ENCODE measurements around the gene WNT3. TPM values are rescaled to one million over a fixed set of nuclear protein-coding genes. Genes with fewer than 3 reads are reported as not detected.
"Not testable (repeated sequence)": the region's sequence is repeated elsewhere in the genome, so short reads cannot be mapped to it uniquely, and the experiment has no call there.

Gene WNT3
- total and polyA plus RNA-seq, 4 experiments from 2014 or later: not detected

GRCh38 chr17:46793023-46793422, 25.5 kb downstream of the WNT3 start:
- H3K27ac ChIP-seq (ENCODE audit: low read depth, low read length); H3K4me1 ChIP-seq (ENCODE audit: insufficient read depth, low read length); intact Hi-C loops (cut with micrococcal nuclease); H3K4me3 Mint-ChIP-seq; DNase-seq; H3K4me3 ChIP-seq (ENCODE audit: low read length in 2 of 2); H3K9me3 ChIP-seq (ENCODE audit: control insufficient read depth in 1 of 2, low read length in 2 of 2); H3K36me3 ChIP-seq (ENCODE audit: insufficient read depth, low read length); H3K36me3 Mint-ChIP-seq; H3K9me3 Mint-ChIP-seq; H3K4me1 Mint-ChIP-seq; H3K27me3 ChIP-seq (ENCODE audit: insufficient read depth, low read length); POLR2A ChIA-PET (ENCODE audit: partially characterized antibody); H3K27ac Mint-ChIP-seq: not testable (repeated sequence)
- H3K27me3 Mint-ChIP-seq: peaks cover 21 to 32% of the 10 kb centered on the region in 2 donors
- CTCF ChIA-PET (ENCODE audit: partially characterized antibody): interaction anchor here (0.6 kb wide), 1 partner anchor 9 kb away, joined by 3 read pairs; no protein-coding TSS in a partner anchor

- intact Hi-C loops (cut with micrococcal nuclease): no loop called here
- ChIA-PET CTCF (ENCODE audit: partially characterized antibody) (no interaction called here), POLR2A (ENCODE audit: partially characterized antibody) (no interaction called here)
- Histone ChIP-seq H3K27me3 (ENCODE audit: insufficient read depth, low read length) (no peaks in the 10 kb centered on the region), H3K9me3 (ENCODE audit: control insufficient read depth in 1 of 2, low read length in 2 of 2) (no peaks in the 10 kb centered on the region), H3K4me3 (ENCODE audit: low read length in 2 of 2) (no peak overlapping the region), H3K27ac (ENCODE audit: low read depth, low read length) (no peak overlapping the region), H3K4me1 (ENCODE audit: insufficient read depth, low read length) (no peaks in the 10 kb centered on the region), H3K36me3 (ENCODE audit: insufficient read depth, low read length) (no peaks in the 10 kb centered on the region)
- H3K36me3 Mint-ChIP-seq: no peaks in the 10 kb centered on the region
- peaks cover 21 to 28% of the 10 kb centered on the region in 2 donors for H3K27me3 Mint-ChIP-seq
- peaks cover 0 to 1% (median 0%) of the 10 kb centered on the region in 4 donors for H3K4me1 Mint-ChIP-seq
- no peak overlapping the region for H3K4me3 Mint-ChIP-seq
- H3K27ac Mint-ChIP-seq: no peak overlapping the region
- peaks cover 0 to 7% (median 0%) of the 10 kb centered on the region in 8 donors for H3K9me3 Mint-ChIP-seq
- DNase-seq: no peak
These were observed 26.4 kb downstream of the WNT3 start for GRCh38 chr17:46792071-46792470.

GRCh38 chr17:46791531-46791930, 27.0 kb downstream of the WNT3 start:
- no peak for DNase-seq
- H3K27ac Mint-ChIP-seq: no peak overlapping the region
- no peak overlapping the region for H3K27ac ChIP-seq (ENCODE audit: low read depth, low read length)
- no peaks in the 10 kb centered on the region for H3K36me3 Mint-ChIP-seq
- no peaks in the 10 kb centered on the region for H3K27me3 ChIP-seq (ENCODE audit: insufficient read depth, low read length)
- CTCF ChIA-PET (ENCODE audit: partially characterized antibody): no interaction called here
- peaks cover 19 to 26% of the 10 kb centered on the region in 2 donors for H3K27me3 Mint-ChIP-seq
- peaks cover 0 to 7% (median 0%) of the 10 kb centered on the region in 8 donors for H3K9me3 Mint-ChIP-seq
- H3K4me1 Mint-ChIP-seq: peaks cover 0 to 1% (median 0%) of the 10 kb centered on the region in 4 donors
- no peak overlapping the region for H3K4me3 ChIP-seq (ENCODE audit: low read length in 2 of 2)
- H3K36me3 ChIP-seq (ENCODE audit: insufficient read depth, low read length): no peaks in the 10 kb centered on the region
- no peak overlapping the region for H3K4me3 Mint-ChIP-seq
- intact Hi-C loops (cut with micrococcal nuclease): no loop called here
- POLR2A ChIA-PET (ENCODE audit: partially characterized antibody): no interaction called here
- no peaks in the 10 kb centered on the region for H3K4me1 ChIP-seq (ENCODE audit: insufficient read depth, low read length)
- no peaks in the 10 kb centered on the region for H3K9me3 ChIP-seq (ENCODE audit: control insufficient read depth in 1 of 2, low read length in 2 of 2)

- Histone ChIP-seq H3K27ac (ENCODE audit: low read depth, low read length) (no peak overlapping the region), H3K36me3 (ENCODE audit: insufficient read depth, low read length) (no peaks in the 10 kb centered on the region), H3K4me3 (ENCODE audit: low read length in 2 of 2) (no peak overlapping the region), H3K4me1 (ENCODE audit: insufficient read depth, low read length) (no peaks in the 10 kb centered on the region), H3K9me3 (ENCODE audit: control insufficient read depth in 1 of 2, low read length in 2 of 2) (no peaks in the 10 kb centered on the region), H3K27me3 (ENCODE audit: insufficient read depth, low read length) (no peaks in the 10 kb centered on the region)
- intact Hi-C loops (cut with micrococcal nuclease): no loop called here
- no peaks in the 10 kb centered on the region for H3K36me3 Mint-ChIP-seq
- H3K4me3 Mint-ChIP-seq: no peak overlapping the region
- POLR2A ChIA-PET (ENCODE audit: partially characterized antibody): no interaction called here
- peaks cover 0 to 7% (median 0%) of the 10 kb centered on the region in 8 donors for H3K9me3 Mint-ChIP-seq
- no peak overlapping the region for H3K27ac Mint-ChIP-seq
- DNase-seq: no peak
- peaks cover 0 to 1% (median 0%) of the 10 kb centered on the region in 4 donors for H3K4me1 Mint-ChIP-seq
- CTCF ChIA-PET (ENCODE audit: partially characterized antibody): no interaction called here
- peaks cover 18 to 22% of the 10 kb centered on the region in 2 donors for H3K27me3 Mint-ChIP-seq
These were observed 28.3 kb downstream of the WNT3 start for GRCh38 chr17:46790216-46790615.

GRCh38 chr17:46789610-46790009, 28.9 kb downstream of the WNT3 start:
- Histone ChIP-seq H3K4me3 (ENCODE audit: low read length in 2 of 2) (no peak overlapping the region), H3K36me3 (ENCODE audit: insufficient read depth, low read length) (no peaks in the 10 kb centered on the region), H3K4me1 (ENCODE audit: insufficient read depth, low read length) (no peaks in the 10 kb centered on the region), H3K27ac (ENCODE audit: low read depth, low read length) (no peak overlapping the region), H3K9me3 (ENCODE audit: control insufficient read depth in 1 of 2, low read length in 2 of 2) (no peaks in the 10 kb centered on the region), H3K27me3 (ENCODE audit: insufficient read depth, low read length) (no peaks in the 10 kb centered on the region)
- POLR2A ChIA-PET (ENCODE audit: partially characterized antibody): no interaction called here
- Mint-ChIP-seq H3K9me3 (peaks cover 0 to 7% (median 0%) of the 10 kb centered on the region in 8 donors), H3K4me1 (peaks cover 0 to 1% (median 0%) of the 10 kb centered on the region in 4 donors), H3K4me3 (no peak overlapping the region), H3K36me3 (no peaks in the 10 kb centered on the region), H3K27me3 (peaks cover 18 to 24% of the 10 kb centered on the region in 2 donors), H3K27ac (no peak overlapping the region)
- intact Hi-C loops (cut with micrococcal nuclease): no loop called here
- no peak for DNase-seq
- CTCF ChIA-PET (ENCODE audit: partially characterized antibody): no interaction called here

GRCh38 chr17:46788796-46789195, 29.7 kb downstream of the WNT3 start:
- Histone ChIP-seq H3K4me1 (ENCODE audit: insufficient read depth, low read length) (no peaks in the 10 kb centered on the region), H3K27ac (ENCODE audit: low read depth, low read length) (no peak overlapping the region), H3K4me3 (ENCODE audit: low read length in 2 of 2) (no peak overlapping the region), H3K36me3 (ENCODE audit: insufficient read depth, low read length) (no peaks in the 10 kb centered on the region), H3K27me3 (ENCODE audit: insufficient read depth, low read length) (no peaks in the 10 kb centered on the region), H3K9me3 (ENCODE audit: control insufficient read depth in 1 of 2, low read length in 2 of 2) (no peaks in the 10 kb centered on the region)
- Mint-ChIP-seq H3K27me3 (peaks cover 22% of the 10 kb centered on the region in 2 donors), H3K4me1 (peaks cover 0 to 1% (median 0%) of the 10 kb centered on the region in 4 donors), H3K36me3 (no peaks in the 10 kb centered on the region), H3K4me3 (no peak overlapping the region), H3K9me3 (peaks cover 0 to 7% (median 0%) of the 10 kb centered on the region in 8 donors), H3K27ac (no peak overlapping the region)
- POLR2A ChIA-PET (ENCODE audit: partially characterized antibody): no interaction called here
- intact Hi-C loops (cut with micrococcal nuclease): no loop called here
- CTCF ChIA-PET (ENCODE audit: partially characterized antibody): no interaction called here
- no peak for DNase-seq

GRCh38 chr17:46788300-46788699, 30.2 kb downstream of the WNT3 start:
- Histone ChIP-seq H3K27ac (ENCODE audit: low read depth, low read length) (no peak overlapping the region), H3K4me1 (ENCODE audit: insufficient read depth, low read length) (no peaks in the 10 kb centered on the region), H3K9me3 (ENCODE audit: control insufficient read depth in 1 of 2, low read length in 2 of 2) (no peaks in the 10 kb centered on the region), H3K4me3 (ENCODE audit: low read length in 2 of 2) (no peak overlapping the region), H3K27me3 (ENCODE audit: insufficient read depth, low read length) (no peaks in the 10 kb centered on the region), H3K36me3 (ENCODE audit: insufficient read depth, low read length) (no peaks in the 10 kb centered on the region)
- Mint-ChIP-seq H3K4me3 (no peak overlapping the region), H3K36me3 (no peaks in the 10 kb centered on the region), H3K27ac (no peak overlapping the region), H3K9me3 (peaks cover 0 to 7% (median 0%) of the 10 kb centered on the region in 8 donors), H3K4me1 (peaks cover 0 to 1% (median 0%) of the 10 kb centered on the region in 4 donors), H3K27me3 (peaks cover 20 to 22% of the 10 kb centered on the region in 2 donors)
- intact Hi-C loops (cut with micrococcal nuclease): no loop called here
- ChIA-PET CTCF (ENCODE audit: partially characterized antibody) (no interaction called here), POLR2A (ENCODE audit: partially characterized antibody) (no interaction called here)
- no peak for DNase-seq

- H3K36me3 ChIP-seq (ENCODE audit: insufficient read depth, low read length): no peaks in the 10 kb centered on the region
- Mint-ChIP-seq H3K4me1 (peaks cover 0 to 1% (median 0%) of the 10 kb centered on the region in 4 donors), H3K9me3 (peaks cover 0 to 7% (median 0%) of the 10 kb centered on the region in 8 donors), H3K36me3 (no peaks in the 10 kb centered on the region), H3K4me3 (no peak overlapping the region), H3K27ac (no peak overlapping the region), H3K27me3 (peaks cover 18 to 22% of the 10 kb centered on the region in 2 donors)
- no peak overlapping the region for H3K4me3 ChIP-seq (ENCODE audit: low read length in 2 of 2)
- ChIA-PET CTCF (ENCODE audit: partially characterized antibody) (no interaction called here), POLR2A (ENCODE audit: partially characterized antibody) (no interaction called here)
- no peaks in the 10 kb centered on the region for H3K4me1 ChIP-seq (ENCODE audit: insufficient read depth, low read length)
- no peak overlapping the region for H3K27ac ChIP-seq (ENCODE audit: low read depth, low read length)
- DNase-seq: no peak
- intact Hi-C loops (cut with micrococcal nuclease): no loop called here
- no peaks in the 10 kb centered on the region for H3K9me3 ChIP-seq (ENCODE audit: control insufficient read depth in 1 of 2, low read length in 2 of 2)
- no peaks in the 10 kb centered on the region for H3K27me3 ChIP-seq (ENCODE audit: insufficient read depth, low read length)
These were observed 31.0 kb downstream of the WNT3 start for GRCh38 chr17:46787478-46787877.

Data from CD4-positive, alpha-beta memory T cell (primary cell).